H9 (cell line): ENCODE measurements around the gene MARCHF6. TPM values are rescaled to one million over a fixed set of nuclear protein-coding genes. Genes with fewer than 3 reads are reported as not detected.

Experiments
- DNase-seq: peaks from one replicate; pipeline ENCODE4 v3.0.0-alpha.2; 2017
- H2AFZ ChIP-seq: one replicate; pipeline ENCODE4 v1.6.1; 2013; ENCODE audit warnings: mild to moderate bottlenecking, low read length, control low read depth, moderate library complexity
- H2AK5ac ChIP-seq: 2 replicates; pipeline ENCODE4 v1.6.1; 2013; ENCODE audit warnings: low read length, control low read depth, mixed read lengths; ENCODE audit not compliant: insufficient read length
- H2BK120ac ChIP-seq: one replicate; pipeline ENCODE4 v1.6.1; 2013; ENCODE audit warnings: low read depth, mild to moderate bottlenecking, low read length, control low read depth, inconsistent platforms; ENCODE audit not compliant: poor library complexity, severe bottlenecking
- H2BK12ac ChIP-seq: 2 replicates; pipeline ENCODE4 v1.6.1; 2013; ENCODE audit warnings: low read length, control low read depth, mixed read lengths, low read depth; ENCODE audit not compliant: insufficient read length
- H2BK15ac ChIP-seq: 2 replicates; pipeline ENCODE4 v1.6.1; 2013; ENCODE audit warnings: low read depth, low read length, control low read depth
- H2BK20ac ChIP-seq: one replicate; pipeline ENCODE4 v1.6.1; 2013; ENCODE audit warnings: low read depth, mild to moderate bottlenecking, low read length, control low read depth, inconsistent platforms; ENCODE audit not compliant: poor library complexity, severe bottlenecking
- H2BK5ac ChIP-seq: 2 replicates; pipeline ENCODE4 v1.6.1; 2013; ENCODE audit warnings: low read length, control low read depth, mixed read lengths; ENCODE audit not compliant: insufficient read length
- H3K14ac ChIP-seq: 2 replicates; pipeline ENCODE4 v1.6.1; 2013; ENCODE audit warnings: low read length, control low read depth; ENCODE audit not compliant: insufficient read depth
- H3K18ac ChIP-seq: 2 replicates; pipeline ENCODE4 v1.6.1; 2013; ENCODE audit warnings: low read depth, mild to moderate bottlenecking, mixed read lengths, low read length, control low read depth; ENCODE audit not compliant: insufficient read length
- H3K23ac ChIP-seq: 2 replicates; pipeline ENCODE4 v1.6.1; 2013; ENCODE audit warnings: low read length, control low read depth, mixed read lengths, low read depth; ENCODE audit not compliant: insufficient read length
- H3K23me2 ChIP-seq: 2 replicates; pipeline ENCODE4 v1.6.1; 2013; ENCODE audit warnings: low read depth, mild to moderate bottlenecking, mixed read lengths, low read length, control low read depth; ENCODE audit not compliant: insufficient read length, poor library complexity, severe bottlenecking
- H3K27ac ChIP-seq: 2 replicates; pipeline ENCODE4 v1.5.1; 2013; ENCODE audit warnings: low read length, control low read depth, mixed read lengths, low read depth; ENCODE audit not compliant: insufficient read length
- H3K27me3 ChIP-seq: 2 replicates; pipeline ENCODE4 v1.6.1; 2013; ENCODE audit warnings: low read length, control low read depth, inconsistent platforms; ENCODE audit not compliant: insufficient read depth
- H3K4ac ChIP-seq: 2 replicates; pipeline ENCODE4 v1.6.1; 2013; ENCODE audit warnings: low read depth, mild to moderate bottlenecking, control low read depth, inconsistent platforms, low read length, moderate library complexity
- H3K4me1 ChIP-seq: 2 replicates; pipeline ENCODE4 v1.6.1; 2013; ENCODE audit warnings: low read length, control low read depth, inconsistent platforms; ENCODE audit not compliant: insufficient read depth
- H3K4me2 ChIP-seq: 2 replicates; pipeline ENCODE4 v1.6.1; 2013; ENCODE audit warnings: low read length, control low read depth, mixed read lengths; ENCODE audit not compliant: insufficient read length, insufficient read depth
- H3K56ac ChIP-seq: 2 replicates; pipeline ENCODE4 v1.6.1; 2013; ENCODE audit warnings: low read depth, mild to moderate bottlenecking, mixed read lengths, low read length, control low read depth; ENCODE audit not compliant: insufficient read length
- H3K79me1 ChIP-seq: 2 replicates; pipeline ENCODE4 v1.6.1; 2013; ENCODE audit warnings: low read depth, mild to moderate bottlenecking, moderate library complexity, low read length, control low read depth, inconsistent platforms; ENCODE audit not compliant: insufficient read depth, poor library complexity, severe bottlenecking
- H3K79me2 ChIP-seq: 2 replicates; pipeline ENCODE4 v1.6.1; 2013; ENCODE audit warnings: low read length, control low read depth, inconsistent platforms; ENCODE audit not compliant: insufficient read depth
- H3K9ac ChIP-seq: 2 replicates; pipeline ENCODE4 v1.6.1; 2013; ENCODE audit warnings: low read length, control low read depth, mixed read lengths; ENCODE audit not compliant: insufficient read length; ENCODE audit errors: extremely low read depth
- H3K9me3 ChIP-seq: one replicate; pipeline ENCODE4 v1.6.1; 2013; ENCODE audit warnings: low read depth, low read length, inconsistent platforms; ENCODE audit not compliant: control insufficient read depth
- H3T11ph ChIP-seq: one replicate; pipeline ENCODE4 v1.6.1; 2013; ENCODE audit warnings: mild to moderate bottlenecking, low read length, control low read depth, inconsistent platforms
- H4K20me1 ChIP-seq: one replicate; pipeline ENCODE4 v1.6.1; 2013; ENCODE audit not compliant: control insufficient read depth, insufficient read length, insufficient read depth
- H4K5ac ChIP-seq: 2 replicates; pipeline ENCODE4 v1.6.1; 2013; ENCODE audit warnings: low read depth, mild to moderate bottlenecking, mixed read lengths, low read length, control low read depth; ENCODE audit not compliant: insufficient read length
- H4K8ac ChIP-seq: replicated peaks from 2 replicates; pipeline ENCODE4 v1.6.1; 2013; ENCODE audit warnings: low read length, control low read depth, mixed read lengths, low read depth; ENCODE audit not compliant: insufficient read length
- H4K91ac ChIP-seq: 2 replicates; pipeline ENCODE4 v1.6.1; 2013; ENCODE audit warnings: low read depth, mild to moderate bottlenecking, moderate library complexity, mixed read lengths, low read length, control low read depth; ENCODE audit not compliant: insufficient read length
- H3K27ac Mint-ChIP-seq, 3 experiments: 2 replicates in 2 of 3; 3 replicates in 1 of 3; pipeline ENCODE4 v1.8.0; 2020 to 2021; ENCODE audit warnings: mixed read lengths in 3 of 3, mild to moderate bottlenecking in 1 of 3, moderate library complexity in 1 of 3
- H3K27me3 Mint-ChIP-seq: 2 replicates; pipeline ENCODE4 v1.8.0; 2021; ENCODE audit warnings: low read depth, mild to moderate bottlenecking, moderate library complexity, mixed read lengths
- H3K36me3 Mint-ChIP-seq, 3 experiments: 2 replicates in 2 of 3; 3 replicates in 1 of 3; pipeline ENCODE4 v1.8.0; 2020 to 2021; ENCODE audit warnings: low read depth in 3 of 3, mixed read lengths in 3 of 3; ENCODE audit not compliant: insufficient read depth in 1 of 3
- H3K4me1 Mint-ChIP-seq, 2 experiments: 2 replicates each; pipeline ENCODE4 v1.8.0; 2020; ENCODE audit warnings: mixed read lengths in 2 of 2
- H3K4me3 Mint-ChIP-seq, 2 experiments: 2 replicates in 1 of 2; 3 replicates in 1 of 2; pipeline ENCODE4 v1.8.0; 2020 to 2021; ENCODE audit warnings: mild to moderate bottlenecking in 2 of 2, mixed read lengths in 2 of 2, moderate library complexity in 1 of 2
- H3K9me3 Mint-ChIP-seq, 2 experiments: 2 replicates in 1 of 2; 3 replicates in 1 of 2; pipeline ENCODE4 v1.8.0; 2020; ENCODE audit warnings: mild to moderate bottlenecking in 2 of 2, mixed read lengths in 2 of 2, moderate library complexity in 1 of 2
- CTCF ChIP-seq: fragments of 200-600 bp; sonication (generic); conservative IDR thresholded peaks from 3 replicates; pipeline ENCODE4 v1.8.0; 2021; ENCODE audit warnings: antibody characterized with exemption, mild to moderate bottlenecking
- WGBS: extraction: QIAGEN DNeasy Blood & Tissue Kit; methylation state at CpG from one replicate; pipeline ENCODE4 v1.1.7; 2013; ENCODE audit warnings: missing lambda C conversion rate, low lambda C conversion rate, mixed read lengths; ENCODE audit not compliant: insufficient read length; ENCODE audit errors: extremely low coverage; 5-methylcytosine and 5-hydroxymethylcytosine counted together
- total RNA-seq: library from RNA; stranded (reverse); gene quantifications from 2 replicates; pipeline ENCODE4 v1.2.1, GENCODE V29; 2021

The MARCHF6 gene
- total RNA-seq, 1 experiment from 2014 or later = 118 TPM

GRCh38 chr5:10376544-10376943, 23.0 kb downstream of the MARCHF6 start:
- Mint-ChIP-seq H3K27me3 (no peaks in the 10 kb centered on the region), H3K9me3 (peaks cover 0 to 4% of the 10 kb centered on the region in 2 experiments; a peak in 3 of 5 replicates), H3K27ac (peak overlapping the region in 2 of 3 experiments; percentile 17 to 21; a peak in 3 of 7 replicates), H3K4me1 (peaks cover 25 to 32% of the 10 kb centered on the region in 2 experiments), H3K36me3 (peaks cover 22 to 40% (median 31%) of the 10 kb centered on the region in 3 experiments), H3K4me3 (no peak overlapping the region)
- Histone ChIP-seq H3K4me2 (no peak overlapping the region), H2BK20ac (no peak overlapping the region), H3K4me1 (no peaks in the 10 kb centered on the region), H4K5ac (no peak overlapping the region), H2BK5ac (no peak overlapping the region), H3K18ac (no peak overlapping the region), H4K8ac (no peak overlapping the region), H3K79me1 (peaks cover 2% of the 10 kb centered on the region), H3K23me2 (no peaks in the 10 kb centered on the region), H4K91ac (no peak overlapping the region), H3K23ac (no peak overlapping the region), H3K9me3 (no peaks in the 10 kb centered on the region), H3K27me3 (no peaks in the 10 kb centered on the region), H2BK12ac (no peak overlapping the region), H2AK5ac (no peak overlapping the region), H2BK120ac (no peak overlapping the region), H4K20me1 (no peaks in the 10 kb centered on the region), H3K9ac (no peak overlapping the region), H3K79me2 (peaks cover 15% of the 10 kb centered on the region; the same call in 1 of the 2 replicates), H2AFZ (no peak overlapping the region), H3K14ac (no peak overlapping the region), H3K4ac (no peak overlapping the region), H3T11ph (no peak overlapping the region), H3K27ac (no peak overlapping the region), H3K56ac (no peak overlapping the region), H2BK15ac (no peak overlapping the region)
- no peak for TF ChIP-seq CTCF
- no peak for DNase-seq
- 100% methylated on average over 4 of the region's 11 CpGs for WGBS
